Panc1 (cell line): Measurements from ENCODE around the gene CCNL2. TPM values are rescaled to one million over a fixed set of nuclear protein-coding genes. Genes with fewer than 3 reads are reported as not detected.

Experiments used
- ATAC-seq: fragments of 200-7000 bp; cut with Tn5 transposase; 2 replicates; pipeline ENCODE4 v1.9.1; 2020; ENCODE audit warnings: mild to moderate bottlenecking, moderate library complexity
- BruUV-seq: library from RNA; stranded (reverse); fragments of 400-500 nt; replicated peaks from 2 replicates; lab custom pipeline; 2021; lab: Mats Ljungman, UMichigan
- CTCF ChIA-PET: fragments of 300-600 bp; sonication (Branson Sonifier 250); formaldehyde crosslinking; loops from one replicate; lab custom pipeline; 2022; ENCODE audit warnings: antibody characterized with exemption; lab: Charles Lee
- POLR2A ChIA-PET: fragments of 300-600 bp; sonication (Branson Sonifier 250); formaldehyde crosslinking; loops from one replicate; lab custom pipeline; 2022; ENCODE audit warnings: antibody characterized with exemption; lab: Charles Lee
- DNase-seq: peaks from one replicate; pipeline ENCODE4 v3.0.0-alpha.2; 2010; ENCODE audit warnings: low read depth, low spot score
- H3K27ac ChIP-seq: 2 replicates; pipeline ENCODE4 v1.5.1; 2011; ENCODE audit warnings: mild to moderate bottlenecking, low read length, inconsistent platforms
- H3K27me3 ChIP-seq: fragments of 200-500 bp; sonication (Bioruptor generic); 2 replicates; pipeline ENCODE4 v1.6.0; 2014; ENCODE audit warnings: low read length, inconsistent platforms; ENCODE audit not compliant: control insufficient read depth, insufficient read depth
- H3K36me3 ChIP-seq: fragments of 200-500 bp; sonication (Bioruptor generic); 2 replicates; pipeline ENCODE4 v1.5.1; 2014; ENCODE audit warnings: inconsistent platforms, mild to moderate bottlenecking, low read length, moderate library complexity; ENCODE audit not compliant: control insufficient read depth, insufficient read depth
- H3K4me1 ChIP-seq: 2 replicates; pipeline ENCODE4 v1.5.1; 2011; ENCODE audit warnings: inconsistent platforms, mild to moderate bottlenecking, low read length, moderate library complexity; ENCODE audit not compliant: control insufficient read depth, insufficient read depth
- H3K4me3 ChIP-seq, 2 experiments: 2 replicates each; pipeline ENCODE4 v1.5.1; 2011 to 2012; ENCODE audit warnings: low read depth in 2 of 2, low read length in 2 of 2, mild to moderate bottlenecking in 2 of 2, inconsistent platforms in 1 of 2, moderate library complexity in 1 of 2
- H3K9me3 ChIP-seq: fragments of 200-500 bp; sonication (Bioruptor generic); 2 replicates; pipeline ENCODE4 v1.5.1; 2014; ENCODE audit warnings: low read depth, mild to moderate bottlenecking, inconsistent platforms, low read length, moderate library complexity; ENCODE audit not compliant: control insufficient read depth, insufficient read depth
- CTCF ChIP-seq: fragments of 450-650 bp; IDR thresholded peaks from 2 replicates; pipeline ENCODE4 v1.5.1; 2017; ENCODE audit warnings: mild to moderate bottlenecking
- POLR2AphosphoS5 ChIP-seq: IDR thresholded peaks from 2 replicates; pipeline ENCODE4 v1.6.1; 2012; ENCODE audit warnings: mild to moderate bottlenecking, low read depth, low read length, moderate library complexity
- REST ChIP-seq, 2 experiments: IDR thresholded peaks; 2 replicates each; pipeline ENCODE4 v1.6.1; 2011 to 2012; ENCODE audit warnings: low read depth in 2 of 2, control low read depth in 1 of 2, low read length in 1 of 2, mild to moderate bottlenecking in 1 of 2, moderate library complexity in 1 of 2; ENCODE audit not compliant: insufficient read depth in 1 of 2
- SIN3A ChIP-seq: IDR thresholded peaks from 2 replicates; pipeline ENCODE4 v1.6.1; 2012; ENCODE audit warnings: low read depth, mild to moderate bottlenecking, low read length, moderate library complexity, borderline replicate concordance; ENCODE audit not compliant: insufficient read depth
- TCF7L2 ChIP-seq: IDR thresholded peaks from 2 replicates; pipeline ENCODE4 v1.6.1; 2011; ENCODE audit warnings: mild to moderate bottlenecking, low read depth, low read length, inconsistent platforms
- in situ Hi-C: cut with HindIII; loops from 2 replicates; pipeline ENCODE4 v1.10.0; 2016; ENCODE audit warnings: low sequenced_read_pairs, low pct_unique_long_range_greater_than_20kb
- intact Hi-C: fragments of 100-400 bp; cut with micrococcal nuclease; formaldehyde crosslinking; loops from one replicate; pipeline ENCODE4 v1.10.0; 2022; ENCODE audit not compliant: unreplicated experiment
- total RNA-seq: library from RNA; stranded (reverse); gene quantifications from one replicate; pipeline ENCODE4 v1.2.1, GENCODE V29; 2021; ENCODE audit not compliant: unreplicated experiment

Gene CCNL2
- total RNA-seq, 1 experiment from 2014 or later = 297 TPM

GRCh38 chr1:1374589-1374928 lies 24.6 kb downstream of the CCNL2 start:
- ChIA-PET POLR2A (no interaction called here), CTCF (no interaction called here)
- intact Hi-C loops = no loop called here
- no peak for TF ChIP-seq TCF7L2
- TF ChIP-seq REST (IDR thresholded peaks at IDR 0.05; ENCODE audit: insufficient read depth in 1 of 2, low read depth in 2 of 2, low read length in 1 of 2) = no peak
- TF ChIP-seq CTCF = no peak
- no peak for TF ChIP-seq SIN3A
- TF ChIP-seq POLR2AphosphoS5 = no peak
- in situ Hi-C loops = no loop called here
- no peak for DNase-seq
- Histone ChIP-seq H3K9me3 (no peaks in the 10 kb centered on the region), H3K4me3 (peak overlapping the region; percentile 72 to 97), H3K4me1 (peaks cover 32% of the 10 kb centered on the region), H3K27me3 (no peaks in the 10 kb centered on the region), H3K36me3 (peaks cover 16% of the 10 kb centered on the region; the same call in 1 of the 2 replicates), H3K27ac (peak overlapping the region; percentile 90)
- BruUV-seq = no TSS peak
- no peak for ATAC-seq

GRCh38 chr1:1373815-1374588 lies 25.1 kb downstream of the CCNL2 start:
- Histone ChIP-seq H3K27me3 (no peaks in the 10 kb centered on the region), H3K9me3 (no peaks in the 10 kb centered on the region), H3K4me3 (peak overlapping the region; percentile 72 to 97), H3K4me1 (peaks cover 32% of the 10 kb centered on the region), H3K27ac (peak overlapping the region; percentile 90), H3K36me3 (peaks cover 16% of the 10 kb centered on the region; the same call in 1 of the 2 replicates)
- POLR2A ChIA-PET = interaction anchor here (0.5 kb wide), 1 partner anchor 14 kb away, joined by 8 read pairs; no protein-coding TSS in a partner anchor
- intact Hi-C loops = no loop called here
- in situ Hi-C loops = no loop called here
- TSS peak; percentile 96 for BruUV-seq
- ATAC-seq (no peak), DNase-seq (no peak)
- TF ChIP-seq TCF7L2 (no peak), SIN3A (no peak), REST (IDR thresholded peaks at IDR 0.05; ENCODE audit: insufficient read depth in 1 of 2, low read depth in 2 of 2, low read length in 1 of 2) (no peak), POLR2AphosphoS5 (no peak), CTCF (no peak)
- CTCF ChIA-PET = no interaction called here
